ENCODE measurements around the gene SRRM4. TPM values are rescaled to one million over a fixed set of nuclear protein-coding genes. Genes with fewer than 3 reads are reported as not detected.

Gene SRRM4
- total and polyA plus RNA-seq, 10 donors: under 0.01 TPM; not detected in 8

DNA sequence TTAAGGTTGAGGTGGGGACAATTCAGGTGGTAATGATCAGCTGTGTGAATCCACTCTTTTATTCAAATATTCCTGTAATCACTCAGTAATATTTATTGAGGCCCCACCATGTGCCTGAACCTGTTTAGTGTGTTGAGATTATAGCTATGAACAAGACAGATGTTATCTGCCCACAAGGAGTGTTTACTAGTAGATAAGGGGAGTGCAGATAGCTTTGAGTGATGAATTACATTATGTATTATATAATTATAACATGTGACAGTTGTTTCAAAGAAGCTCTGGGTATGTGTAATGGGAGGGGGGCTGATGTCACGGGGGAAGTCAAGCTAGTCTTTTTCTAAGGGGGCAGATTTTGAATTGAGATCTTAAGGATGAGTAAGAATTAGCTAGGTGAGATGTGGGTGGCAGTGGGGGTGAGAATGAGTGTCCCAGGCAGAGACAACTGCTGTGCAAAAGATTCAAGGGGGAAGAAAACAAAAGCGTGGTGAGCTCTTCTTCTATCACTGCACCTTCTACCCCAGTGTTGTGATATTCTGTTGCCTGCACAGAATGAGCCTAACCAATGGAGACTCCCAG is 21.3 kb upstream of the SRRM4 start:
- H3K9me3 ChIP-seq: peaks cover 0 to 7% (median 2%) of the 10 kb centered on the region in 8 donors
- no peak for DNase-seq
- no peaks in the 10 kb centered on the region for H3K36me3 ChIP-seq
- H3K27ac ChIP-seq: no peak overlapping the region
- intact Hi-C loops (cut with DNase I; ENCODE audit: low total_unique reads): no loop called here
- H3K4me1 ChIP-seq: no peaks in the 10 kb centered on the region
- WGBS, 5 donors: 45 to 83% (median 64%) methylated on average over 2 of the region's 2 CpGs
- no peak overlapping the region for H3K4me3 ChIP-seq
- no peaks in the 10 kb centered on the region for H3K27me3 ChIP-seq (replicated peaks in 1 of 7)
- TF ChIP-seq POLR2A (IDR thresholded peaks at IDR 0.05) (no peak), POLR2AphosphoS5 (IDR thresholded peaks at IDR 0.05) (no peak)
- TF ChIP-seq, protein P1, sequence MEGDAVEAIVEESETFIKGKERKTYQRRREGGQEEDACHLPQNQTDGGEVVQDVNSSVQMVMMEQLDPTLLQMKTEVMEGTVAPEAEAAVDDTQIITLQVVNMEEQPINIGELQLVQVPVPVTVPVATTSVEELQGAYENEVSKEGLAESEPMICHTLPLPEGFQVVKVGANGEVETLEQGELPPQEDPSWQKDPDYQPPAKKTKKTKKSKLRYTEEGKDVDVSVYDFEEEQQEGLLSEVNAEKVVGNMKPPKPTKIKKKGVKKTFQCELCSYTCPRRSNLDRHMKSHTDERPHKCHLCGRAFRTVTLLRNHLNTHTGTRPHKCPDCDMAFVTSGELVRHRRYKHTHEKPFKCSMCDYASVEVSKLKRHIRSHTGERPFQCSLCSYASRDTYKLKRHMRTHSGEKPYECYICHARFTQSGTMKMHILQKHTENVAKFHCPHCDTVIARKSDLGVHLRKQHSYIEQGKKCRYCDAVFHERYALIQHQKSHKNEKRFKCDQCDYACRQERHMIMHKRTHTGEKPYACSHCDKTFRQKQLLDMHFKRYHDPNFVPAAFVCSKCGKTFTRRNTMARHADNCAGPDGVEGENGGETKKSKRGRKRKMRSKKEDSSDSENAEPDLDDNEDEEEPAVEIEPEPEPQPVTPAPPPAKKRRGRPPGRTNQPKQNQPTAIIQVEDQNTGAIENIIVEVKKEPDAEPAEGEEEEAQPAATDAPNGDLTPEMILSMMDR (IDR thresholded peaks at IDR 0.05 in 8 of 11, conservative IDR thresholded peaks at IDR 0.05 in 3 of 11): no peak

DNA sequence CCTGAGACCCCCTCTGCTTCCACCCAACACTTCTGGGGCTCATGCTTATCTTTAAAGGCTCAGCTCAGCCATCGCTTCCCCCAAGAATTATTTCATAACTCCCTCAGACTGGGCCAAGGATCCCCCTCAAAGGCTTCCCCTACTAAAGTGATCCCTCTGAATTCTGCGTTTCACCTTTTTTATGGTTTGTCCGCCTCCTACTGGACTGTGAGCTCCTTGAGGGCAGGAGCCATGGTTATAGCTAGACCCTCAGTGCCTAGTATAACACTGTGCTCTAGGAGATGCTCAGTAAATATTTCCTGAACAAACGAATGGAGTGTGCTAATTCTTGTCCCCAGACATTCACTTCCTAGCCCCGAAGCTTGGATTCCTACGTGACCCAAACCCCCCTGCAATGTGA is 20.5 kb upstream of the SRRM4 start:
- Histone ChIP-seq H3K4me3 (no peak overlapping the region), H3K4me1 (no peaks in the 10 kb centered on the region), H3K27ac (no peak overlapping the region), H3K9me3 (peaks cover 0 to 7% (median 3%) of the 10 kb centered on the region in 8 donors), H3K36me3 (no peaks in the 10 kb centered on the region), H3K27me3 (replicated peaks in 1 of 7) (no peaks in the 10 kb centered on the region)
- no peak for DNase-seq
- TF ChIP-seq POLR2AphosphoS5 (IDR thresholded peaks at IDR 0.05): no peak
- TF ChIP-seq, protein P1 (IDR thresholded peaks at IDR 0.05 in 8 of 11, conservative IDR thresholded peaks at IDR 0.05 in 3 of 11): no peak
- no peak for TF ChIP-seq POLR2A (IDR thresholded peaks at IDR 0.05)
- 76 to 85% (median 80%) methylated on average over 6 of the region's 6 CpGs for WGBS, 5 donors
- intact Hi-C loops (cut with DNase I; ENCODE audit: low total_unique reads): no loop called here

DNA sequence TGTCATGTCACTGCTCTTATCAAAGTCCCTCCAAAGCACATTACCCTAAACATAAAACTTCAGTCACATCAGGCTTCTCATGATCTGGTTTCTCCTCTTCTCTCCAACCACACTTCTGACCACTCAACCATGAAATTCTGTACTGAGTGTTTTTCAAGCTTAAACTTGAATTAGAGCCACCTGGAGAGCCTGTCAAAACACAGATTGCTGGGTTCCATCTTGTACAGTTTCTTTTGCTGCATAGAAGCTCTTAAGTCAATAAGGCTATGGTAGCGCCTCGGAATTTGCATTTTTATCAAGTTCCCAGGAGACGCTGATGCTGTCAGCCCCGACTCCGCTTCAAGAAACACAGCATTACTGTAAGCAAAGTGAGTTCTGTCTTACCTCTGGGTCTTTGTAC is 16.4 kb upstream of the SRRM4 start:
- Histone ChIP-seq H3K36me3 (no peaks in the 10 kb centered on the region), H3K4me3 (no peak overlapping the region), H3K4me1 (no peaks in the 10 kb centered on the region), H3K27me3 (replicated peaks in 1 of 7) (peaks cover 0 to 7% (median 0%) of the 10 kb centered on the region in 7 donors), H3K9me3 (peaks cover 0 to 23% (median 6%) of the 10 kb centered on the region in 8 donors), H3K27ac (no peak overlapping the region)
- intact Hi-C loops (cut with DNase I; ENCODE audit: low total_unique reads): no loop called here
- WGBS, 5 donors: 81 to 88% (median 87%) methylated on average over 5 of the region's 5 CpGs
- DNase-seq: no peak
- no peak for TF ChIP-seq POLR2A (IDR thresholded peaks at IDR 0.05)
- TF ChIP-seq POLR2AphosphoS5 (IDR thresholded peaks at IDR 0.05): no peak
- TF ChIP-seq, protein P1 (IDR thresholded peaks at IDR 0.05 in 8 of 11, conservative IDR thresholded peaks at IDR 0.05 in 3 of 11): no peak

DNA sequence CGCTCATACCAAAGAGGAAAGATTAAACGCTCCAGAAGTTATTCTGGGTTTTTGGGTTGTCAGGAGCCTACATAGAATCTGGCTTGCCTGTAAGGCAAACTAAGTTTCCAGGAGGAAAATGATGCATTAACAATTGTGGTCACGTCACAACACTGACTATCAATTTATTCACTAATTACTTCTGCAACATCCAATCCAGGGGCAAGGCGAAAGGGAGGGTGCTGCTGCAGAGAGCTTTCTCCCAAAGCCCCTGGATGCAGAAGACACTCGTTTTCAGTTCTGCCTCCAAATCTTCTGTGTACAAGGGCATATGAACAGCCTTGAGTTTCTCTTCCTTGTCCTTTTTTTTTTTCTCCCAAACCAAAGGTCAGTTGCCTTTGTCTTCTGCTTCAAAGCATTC is 10.5 kb upstream of the SRRM4 start:
- Histone ChIP-seq H3K27ac (no peak overlapping the region), H3K27me3 (replicated peaks in 1 of 7) (peaks cover 0 to 13% (median 0%) of the 10 kb centered on the region in 7 donors), H3K36me3 (no peaks in the 10 kb centered on the region), H3K4me3 (no peak overlapping the region), H3K4me1 (no peaks in the 10 kb centered on the region), H3K9me3 (peaks cover 0 to 16% (median 3%) of the 10 kb centered on the region in 8 donors)
- WGBS, 5 donors: 62 to 73% (median 70%) methylated on average over 5 of the region's 5 CpGs
- no peak for TF ChIP-seq POLR2A (IDR thresholded peaks at IDR 0.05)
- TF ChIP-seq, protein P1 (IDR thresholded peaks at IDR 0.05 in 8 of 11, conservative IDR thresholded peaks at IDR 0.05 in 3 of 11): no peak
- TF ChIP-seq POLR2AphosphoS5 (IDR thresholded peaks at IDR 0.05): no peak
- intact Hi-C loops (cut with DNase I; ENCODE audit: low total_unique reads): loop anchor here (10.0 kb wide), 1 partner anchor 574 kb away; no protein-coding TSS in a partner anchor
- no peak for DNase-seq
